Esophagus squamous epithelium (tissue), 5 donors: ENCODE data around the gene IGSF22. TPM values are rescaled to one million over a fixed set of nuclear protein-coding genes. Genes with fewer than 3 reads are reported as not detected.
A peak's percentile ranks its signal among the peaks of the same experiment; 100 is the strongest.

ENCODE experiments used
- DNase-seq: peaks from one replicate; lab custom pipeline; 2025; lab: John Stamatoyannopoulos, UW
- H3K27ac ChIP-seq, 4 donors: fragments of 200-600 bp; sonication (generic); one replicate each; pipeline ENCODE4 v1.5.1; 2016 to 2019; ENCODE audit warnings: mild to moderate bottlenecking in 1 of 4
- H3K27me3 ChIP-seq, 4 donors: fragments of 200-600 bp; sonication (generic); 1 replicate in 3 of 4; 2 replicates in 1 of 4; pipeline versions ENCODE4 v1.5.1 to v1.6.0; 2017 to 2021; ENCODE audit warnings: antibody characterized with exemption in 1 of 4
- H3K36me3 ChIP-seq, 3 donors: fragments of 200-600 bp; sonication (generic); one replicate each; pipeline ENCODE4 v1.5.1; 2016 to 2019
- H3K4me1 ChIP-seq, 3 donors: fragments of 200-600 bp; sonication (generic); one replicate each; pipeline ENCODE4 v1.5.1; 2017 to 2019
- H3K4me3 ChIP-seq, 4 donors: fragments of 200-600 bp; sonication (generic); 1 replicate in 3 of 4; 2 replicates in 1 of 4; pipeline ENCODE4 v1.5.1; 2016 to 2019; ENCODE audit warnings: mild to moderate bottlenecking in 2 of 4, moderate library complexity in 1 of 4
- H3K9me3 ChIP-seq, 3 donors: fragments of 200-600 bp; sonication (generic); one replicate each; pipeline ENCODE4 v1.5.1; 2016 to 2019
- CTCF ChIP-seq, 6 experiments: fragments of 450-650 bp in 4 of 6; fragments of 200-600 bp in 2 of 6; sonication (generic) in 2 of 6; IDR thresholded peaks; one replicate each; pipeline ENCODE4 v1.5.1; 2016 to 2019; ENCODE audit warnings: antibody characterized with exemption in 6 of 6, mild to moderate bottlenecking in 4 of 6, moderate library complexity in 4 of 6
- POLR2A ChIP-seq, 4 donors: fragments of 450-650 bp; IDR thresholded peaks; one replicate each; pipeline ENCODE4 v1.6.1; 2017; ENCODE audit warnings: antibody characterized with exemption in 4 of 4, mild to moderate bottlenecking in 4 of 4, moderate library complexity in 3 of 4
- WGBS, 2 donors: methylation state at CpG; one replicate each; pipeline ENCODE4 v1.1.5; 2018; 5-methylcytosine and 5-hydroxymethylcytosine counted together
- intact Hi-C: fragments of 100-400 bp; cut with DNase I; formaldehyde crosslinking; loops from one replicate; pipeline ENCODE4 v1.15.0; 2022
- total RNA-seq, 4 donors: library from RNA; depleted of rRNA; stranded (reverse); fragments of >200 nt; gene quantifications; one replicate each; pipeline ENCODE4 v1.1.0, GENCODE V29; 2016
- donor health status: DM: yes; HTN: yes; CAD: no.

IGSF22 gene
- total RNA-seq, 4 donors from 2014 or later = under 0.01 TPM; not detected in 3

- no peaks in the 10 kb centered on the region for H3K36me3 ChIP-seq
- no peaks in the 10 kb centered on the region for H3K9me3 ChIP-seq
- H3K4me3 ChIP-seq = no peak overlapping the region
- intact Hi-C loops = no loop called here
- H3K27me3 ChIP-seq = peaks cover 0 to 14% (median 0%) of the 10 kb centered on the region in 4 donors
- no peaks in the 10 kb centered on the region for H3K4me1 ChIP-seq
- WGBS, 2 donors = 65 to 89% methylated on average over 4 of the region's 4 CpGs
- no peak for TF ChIP-seq POLR2A (IDR thresholded peaks at IDR 0.05)
- no peak for TF ChIP-seq CTCF (IDR thresholded peaks at IDR 0.05)
- DNase-seq = no peak
- H3K27ac ChIP-seq = no peak overlapping the region
Measured at GRCh38 chr11:18739685-18740084, 13.7 kb upstream of the IGSF22 start.

GRCh38 chr11:18737642-18738041 is 11.7 kb upstream of the IGSF22 start:
- H3K36me3 ChIP-seq = no peaks in the 10 kb centered on the region
- TF ChIP-seq POLR2A (IDR thresholded peaks at IDR 0.05) (no peak), CTCF (IDR thresholded peaks at IDR 0.05) (no peak)
- peaks cover 0 to 24% (median 0%) of the 10 kb centered on the region in 4 donors for H3K27me3 ChIP-seq
- H3K27ac ChIP-seq = no peak overlapping the region
- WGBS, 2 donors = 83% methylated on average over 4 to 5 of the region's 8 CpGs
- no peaks in the 10 kb centered on the region for H3K4me1 ChIP-seq
- no peak for DNase-seq
- intact Hi-C loops = no loop called here
- no peaks in the 10 kb centered on the region for H3K9me3 ChIP-seq
- H3K4me3 ChIP-seq = no peak overlapping the region

- 52 to 53% methylated on average over 5 to 8 of the region's 10 CpGs for WGBS, 2 donors
- no peak for TF ChIP-seq CTCF (IDR thresholded peaks at IDR 0.05)
- no peak for TF ChIP-seq POLR2A (IDR thresholded peaks at IDR 0.05)
- Histone ChIP-seq H3K4me3 (no peak overlapping the region), H3K36me3 (no peaks in the 10 kb centered on the region), H3K9me3 (no peaks in the 10 kb centered on the region), H3K27me3 (peaks cover 0 to 24% (median 0%) of the 10 kb centered on the region in 4 donors), H3K4me1 (no peaks in the 10 kb centered on the region), H3K27ac (no peak overlapping the region)
- intact Hi-C loops = no loop called here
- DNase-seq = no peak
Measured at GRCh38 chr11:18736590-18737148, 10.7 kb upstream of the IGSF22 start.

- Histone ChIP-seq H3K4me1 (no peaks in the 10 kb centered on the region), H3K27ac (no peak overlapping the region), H3K36me3 (no peaks in the 10 kb centered on the region), H3K27me3 (peaks cover 0 to 24% (median 0%) of the 10 kb centered on the region in 4 donors), H3K9me3 (no peaks in the 10 kb centered on the region), H3K4me3 (no peak overlapping the region)
- TF ChIP-seq CTCF (IDR thresholded peaks at IDR 0.05) (no peak), POLR2A (IDR thresholded peaks at IDR 0.05) (no peak)
- intact Hi-C loops = no loop called here
- DNase-seq = no peak
- WGBS, 2 donors = 81 to 87% methylated on average over 12 to 15 of the region's 16 CpGs
Measured at GRCh38 chr11:18733202-18733601, 7.2 kb upstream of the IGSF22 start.

GRCh38 chr11:18731949-18732821 is 6.2 kb upstream of the IGSF22 start:
- DNase-seq = no peak
- TF ChIP-seq POLR2A (IDR thresholded peaks at IDR 0.05) (no peak), CTCF (IDR thresholded peaks at IDR 0.05) (peak; percentile 80 to 98 (median 90))
- Histone ChIP-seq H3K36me3 (no peaks in the 10 kb centered on the region), H3K27me3 (peaks cover 0 to 24% (median 0%) of the 10 kb centered on the region in 4 donors), H3K27ac (no peak overlapping the region), H3K9me3 (no peaks in the 10 kb centered on the region), H3K4me1 (peaks cover 0 to 6% (median 0%) of the 10 kb centered on the region in 3 donors), H3K4me3 (no peak overlapping the region)
- intact Hi-C loops = no loop called here
- WGBS, 2 donors = 48 to 57% methylated on average over 10 to 11 of the region's 11 CpGs
